ENCODE data around the gene RANBP1.

DNA sequence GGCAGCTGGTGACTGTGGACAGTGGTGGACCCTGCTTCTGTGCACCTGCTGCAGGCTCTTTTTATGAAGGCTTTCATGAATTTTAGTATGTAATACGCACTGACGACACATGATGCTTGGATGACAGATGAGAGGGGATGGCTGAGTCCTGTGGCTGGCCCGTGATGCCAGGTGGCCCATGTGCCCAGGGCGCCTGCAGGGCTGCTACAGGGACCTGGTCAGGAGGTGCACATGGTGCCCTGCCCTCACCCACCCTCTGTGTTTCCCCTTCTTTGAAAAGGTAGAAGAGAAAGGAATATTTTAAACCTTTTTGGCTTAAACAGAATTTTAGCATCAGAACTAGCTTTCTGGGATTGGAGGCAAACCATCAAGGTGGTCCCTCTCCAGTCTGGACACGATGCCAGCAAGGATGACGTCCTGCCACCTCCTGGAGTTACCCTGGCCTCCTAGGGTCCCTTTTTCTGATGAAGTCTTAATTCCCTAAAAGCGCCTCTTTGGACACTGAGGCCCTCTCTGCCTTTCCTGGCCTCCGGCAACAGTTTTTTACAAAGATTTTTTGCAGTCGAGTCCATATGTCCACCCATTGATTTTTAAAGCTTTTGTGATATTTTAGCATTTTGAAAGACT is 5.4 kb upstream of the RANBP1 start:
- TF ChIP-seq, protein P1, sequence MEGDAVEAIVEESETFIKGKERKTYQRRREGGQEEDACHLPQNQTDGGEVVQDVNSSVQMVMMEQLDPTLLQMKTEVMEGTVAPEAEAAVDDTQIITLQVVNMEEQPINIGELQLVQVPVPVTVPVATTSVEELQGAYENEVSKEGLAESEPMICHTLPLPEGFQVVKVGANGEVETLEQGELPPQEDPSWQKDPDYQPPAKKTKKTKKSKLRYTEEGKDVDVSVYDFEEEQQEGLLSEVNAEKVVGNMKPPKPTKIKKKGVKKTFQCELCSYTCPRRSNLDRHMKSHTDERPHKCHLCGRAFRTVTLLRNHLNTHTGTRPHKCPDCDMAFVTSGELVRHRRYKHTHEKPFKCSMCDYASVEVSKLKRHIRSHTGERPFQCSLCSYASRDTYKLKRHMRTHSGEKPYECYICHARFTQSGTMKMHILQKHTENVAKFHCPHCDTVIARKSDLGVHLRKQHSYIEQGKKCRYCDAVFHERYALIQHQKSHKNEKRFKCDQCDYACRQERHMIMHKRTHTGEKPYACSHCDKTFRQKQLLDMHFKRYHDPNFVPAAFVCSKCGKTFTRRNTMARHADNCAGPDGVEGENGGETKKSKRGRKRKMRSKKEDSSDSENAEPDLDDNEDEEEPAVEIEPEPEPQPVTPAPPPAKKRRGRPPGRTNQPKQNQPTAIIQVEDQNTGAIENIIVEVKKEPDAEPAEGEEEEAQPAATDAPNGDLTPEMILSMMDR (IDR thresholded peaks at IDR 0.05; ENCODE audit: control extremely low read depth in 1 of 3, insufficient read depth in 1 of 3, low read depth in 1 of 3, low read length in 3 of 3): no peak
- TF ChIP-seq SRF (IDR thresholded peaks at IDR 0.05; ENCODE audit: low read depth, low read length) (no peak), EZH2 (IDR thresholded peaks at IDR 0.05; ENCODE audit: low read depth, low read length, severe bottlenecking) (no peak), POLR2AphosphoS5 (IDR thresholded peaks at IDR 0.05; ENCODE audit: low read depth, low read length) (peak; percentile 81; the same call in 1 of the 2 replicates)

Measured in H1 (cell line).